Hepatocyte (in vitro differentiated cells): ENCODE data around the gene DIPK1B. TPM values are rescaled to one million over a fixed set of nuclear protein-coding genes. Genes with fewer than 3 reads are reported as not detected.

Source experiments
- DNase-seq: peaks from one replicate; pipeline ENCODE4 v3.0.0-alpha.2; 2016; ENCODE audit warnings: low spot score
- H2AFZ ChIP-seq: fragments of 200-600 bp; sonication (generic); 2 replicates; pipeline ENCODE4 v1.6.0; 2016; ENCODE audit warnings: antibody characterized with exemption, mild to moderate bottlenecking
- H3K27ac ChIP-seq: fragments of 200-600 bp; sonication (generic); 2 replicates; pipeline ENCODE4 v1.5.1; 2016; ENCODE audit warnings: mild to moderate bottlenecking
- H3K27me3 ChIP-seq: fragments of 200-600 bp; sonication (generic); 2 replicates; pipeline ENCODE4 v1.6.1; 2016
- H3K36me3 ChIP-seq: fragments of 200-600 bp; sonication (generic); replicated peaks from 2 replicates; pipeline ENCODE4 v1.5.1; 2016; ENCODE audit warnings: low read depth; ENCODE audit not compliant: insufficient read depth
- H3K4me1 ChIP-seq: fragments of 200-600 bp; sonication (generic); 2 replicates; pipeline ENCODE4 v1.5.1; 2016; ENCODE audit warnings: mild to moderate bottlenecking, moderate library complexity; ENCODE audit not compliant: insufficient read depth
- H3K4me2 ChIP-seq: fragments of 200-600 bp; sonication (generic); 2 replicates; pipeline ENCODE4 v1.6.0; 2016
- H3K4me3 ChIP-seq: fragments of 200-600 bp; sonication (generic); 2 replicates; pipeline ENCODE4 v1.5.1; 2016; ENCODE audit warnings: mild to moderate bottlenecking
- H3K79me2 ChIP-seq: fragments of 200-600 bp; sonication (generic); 2 replicates; pipeline ENCODE4 v1.6.0; 2017; ENCODE audit warnings: mild to moderate bottlenecking
- H3K9me2 ChIP-seq: fragments of 200-600 bp; sonication (generic); replicated peaks from 2 replicates; pipeline ENCODE4 v1.6.0; 2017; ENCODE audit warnings: mild to moderate bottlenecking; ENCODE audit not compliant: insufficient read depth
- H3K9me3 ChIP-seq: fragments of 200-600 bp; sonication (generic); 2 replicates; pipeline ENCODE4 v1.5.1; 2016; ENCODE audit warnings: low read depth, mild to moderate bottlenecking
- H4K20me1 ChIP-seq: fragments of 200-600 bp; sonication (generic); 2 replicates; pipeline ENCODE4 v1.6.0; 2016; ENCODE audit warnings: mild to moderate bottlenecking; ENCODE audit not compliant: insufficient read depth, poor library complexity, severe bottlenecking
- CTCF ChIP-seq: fragments of 200-600 bp; sonication (generic); IDR thresholded peaks from 2 replicates; pipeline ENCODE4 v1.5.1; 2016; ENCODE audit warnings: antibody characterized with exemption, mild to moderate bottlenecking; ENCODE audit not compliant: poor library complexity
- EZH2 ChIP-seq: fragments of 200-600 bp; sonication (generic); IDR thresholded peaks from 2 replicates; pipeline ENCODE4 v1.6.1; 2016; ENCODE audit warnings: antibody characterized with exemption, mild to moderate bottlenecking, borderline replicate concordance
- EZH2phosphoT487 ChIP-seq: fragments of 200-600 bp; sonication (generic); IDR thresholded peaks from one replicate; pipeline ENCODE4 v1.6.1; 2018; ENCODE audit warnings: antibody characterized with exemption, mild to moderate bottlenecking, low read depth, moderate library complexity; ENCODE audit not compliant: unreplicated experiment, severe bottlenecking
- WGBS: methylation state at CpG from one replicate; pipeline ENCODE4 v1.1.6; 2016; ENCODE audit warnings: low lambda C conversion rate; ENCODE audit errors: missing lambda C conversion rate; 5-methylcytosine and 5-hydroxymethylcytosine counted together
- polyA plus RNA-seq: library from polyadenylated mRNA; unstranded; fragments of >200 nt; fragmentation: Nextera tagmentation; extraction: Ambion mirVana; gene quantifications from 2 replicates; pipeline ENCODE4 v1.2.1, GENCODE V29; 2016
- total RNA-seq: library from RNA; depleted of rRNA; stranded (reverse); fragments of >200 nt; gene quantifications from 2 replicates; pipeline ENCODE4 v1.2.3, GENCODE V29; 2014

DIPK1B gene
- total and polyA plus RNA-seq, 2 experiments from 2014 or later: 33.3 to 39.4 TPM

DNA sequence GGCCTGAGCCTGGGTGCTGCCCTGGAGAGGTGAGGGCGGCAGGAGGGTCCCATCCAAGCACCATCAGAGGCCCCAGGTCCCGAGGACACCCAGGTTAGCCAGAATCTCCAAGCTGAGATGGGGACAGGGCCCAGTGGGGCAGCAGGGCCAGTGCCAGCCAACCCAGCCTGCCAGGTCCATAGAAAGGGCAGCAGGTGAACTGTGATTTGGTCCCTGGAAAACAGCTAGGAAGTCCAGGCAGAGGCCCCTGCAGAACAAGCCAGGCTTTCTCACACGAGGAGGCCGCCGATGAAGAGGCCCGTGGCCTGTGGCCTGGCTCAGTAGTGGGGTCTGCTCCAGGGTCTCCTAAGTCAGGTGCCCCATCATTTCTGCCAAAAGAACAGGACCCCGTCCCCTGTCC, 27.2 kb upstream of the DIPK1B start:
- H2AFZ ChIP-seq: no peak overlapping the region
- no peaks in the 10 kb centered on the region for H3K9me3 ChIP-seq
- H4K20me1 ChIP-seq: peaks cover 41% of the 10 kb centered on the region
- peak overlapping the region; percentile 100 for H3K4me2 ChIP-seq
- no peak for TF ChIP-seq EZH2
- no peak for TF ChIP-seq EZH2phosphoT487
- no peak for TF ChIP-seq CTCF
- H3K4me1 ChIP-seq: peaks cover 24% of the 10 kb centered on the region
- WGBS: 94% methylated on average over 7 of the region's 7 CpGs
- no peaks in the 10 kb centered on the region for H3K9me2 ChIP-seq
- H3K79me2 ChIP-seq: peaks cover 67% of the 10 kb centered on the region
- H3K27ac ChIP-seq: no peak overlapping the region
- H3K36me3 ChIP-seq: no peaks in the 10 kb centered on the region
- peak overlapping the region; percentile 92 for H3K4me3 ChIP-seq
- DNase-seq: no peak
- no peaks in the 10 kb centered on the region for H3K27me3 ChIP-seq

- no peak for DNase-seq
- Histone ChIP-seq H2AFZ (peak overlapping the region; percentile 67), H3K9me2 (no peaks in the 10 kb centered on the region), H3K27ac (peak overlapping the region; percentile 88), H3K9me3 (no peaks in the 10 kb centered on the region), H4K20me1 (peaks cover 41% of the 10 kb centered on the region), H3K4me3 (peak overlapping the region; percentile 92), H3K4me2 (peak overlapping the region; percentile 100), H3K79me2 (peaks cover 59% of the 10 kb centered on the region), H3K36me3 (no peaks in the 10 kb centered on the region), H3K27me3 (no peaks in the 10 kb centered on the region), H3K4me1 (peaks cover 24% of the 10 kb centered on the region)
- 46% methylated on average over 15 of the region's 19 CpGs for WGBS
- no peak for TF ChIP-seq EZH2phosphoT487
- TF ChIP-seq EZH2: no peak
- peak; percentile 5 for TF ChIP-seq CTCF
These were observed 26.4 kb upstream of the DIPK1B start for GRCh38 chr9:136685790-136686533.

GRCh38 chr9:136686534-136686793, 25.9 kb upstream of the DIPK1B start:
- Histone ChIP-seq H2AFZ (peak overlapping the region; percentile 67), H3K4me2 (peak overlapping the region; percentile 100), H3K4me1 (peaks cover 24% of the 10 kb centered on the region), H3K9me3 (no peaks in the 10 kb centered on the region), H4K20me1 (peaks cover 39% of the 10 kb centered on the region), H3K79me2 (peaks cover 54% of the 10 kb centered on the region), H3K4me3 (peak overlapping the region; percentile 92), H3K27ac (peak overlapping the region; percentile 88), H3K36me3 (no peaks in the 10 kb centered on the region), H3K27me3 (no peaks in the 10 kb centered on the region), H3K9me2 (no peaks in the 10 kb centered on the region)
- no peak for TF ChIP-seq EZH2
- TF ChIP-seq EZH2phosphoT487: no peak
- TF ChIP-seq CTCF: no peak
- no peak for DNase-seq
- 8% methylated on average over 7 of the region's 20 CpGs for WGBS
